Measurements from ENCODE around the gene CCL25.
"Not testable (repeated sequence)": the region's sequence is repeated elsewhere in the genome, so short reads cannot be mapped to it uniquely, and the experiment has no call there.

Gene CCL25

GRCh38 chr19:8096071-8096470 lies 43.5 kb downstream of the CCL25 start:
- DNase-seq (ENCODE audit: low read depth, low spot score): no peak
- TF ChIP-seq, protein P1, sequence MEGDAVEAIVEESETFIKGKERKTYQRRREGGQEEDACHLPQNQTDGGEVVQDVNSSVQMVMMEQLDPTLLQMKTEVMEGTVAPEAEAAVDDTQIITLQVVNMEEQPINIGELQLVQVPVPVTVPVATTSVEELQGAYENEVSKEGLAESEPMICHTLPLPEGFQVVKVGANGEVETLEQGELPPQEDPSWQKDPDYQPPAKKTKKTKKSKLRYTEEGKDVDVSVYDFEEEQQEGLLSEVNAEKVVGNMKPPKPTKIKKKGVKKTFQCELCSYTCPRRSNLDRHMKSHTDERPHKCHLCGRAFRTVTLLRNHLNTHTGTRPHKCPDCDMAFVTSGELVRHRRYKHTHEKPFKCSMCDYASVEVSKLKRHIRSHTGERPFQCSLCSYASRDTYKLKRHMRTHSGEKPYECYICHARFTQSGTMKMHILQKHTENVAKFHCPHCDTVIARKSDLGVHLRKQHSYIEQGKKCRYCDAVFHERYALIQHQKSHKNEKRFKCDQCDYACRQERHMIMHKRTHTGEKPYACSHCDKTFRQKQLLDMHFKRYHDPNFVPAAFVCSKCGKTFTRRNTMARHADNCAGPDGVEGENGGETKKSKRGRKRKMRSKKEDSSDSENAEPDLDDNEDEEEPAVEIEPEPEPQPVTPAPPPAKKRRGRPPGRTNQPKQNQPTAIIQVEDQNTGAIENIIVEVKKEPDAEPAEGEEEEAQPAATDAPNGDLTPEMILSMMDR (IDR thresholded peaks at IDR 0.05; ENCODE audit: insufficient read depth, low read length, missing control alignments): no peak
- H3K4me3 ChIP-seq (ENCODE audit: low read depth, low read length): no peak overlapping the region
- ChIA-PET CTCF (no interaction called here), POLR2A (no interaction called here)

DNA sequence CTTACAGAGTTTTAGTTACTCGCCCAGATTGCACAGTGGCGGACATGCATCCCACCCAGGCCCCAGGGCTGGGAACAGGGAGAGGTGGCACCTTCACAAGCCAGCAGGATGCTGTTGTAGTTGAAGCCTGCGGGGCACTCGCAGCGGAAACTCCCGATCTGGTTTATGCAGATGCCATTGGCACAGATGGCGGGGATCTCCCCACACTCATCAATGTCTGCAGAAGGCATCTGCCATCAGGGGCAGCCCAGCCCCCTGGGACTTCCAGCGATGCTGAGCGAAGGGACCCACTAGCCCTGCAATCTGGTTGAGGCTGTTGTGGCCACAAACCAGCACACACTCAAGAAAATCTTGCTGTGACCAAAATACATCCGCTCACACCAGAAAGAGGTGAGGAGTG lies 44.6 kb downstream of the CCL25 start:
- TF ChIP-seq, protein P1 (IDR thresholded peaks at IDR 0.05; ENCODE audit: insufficient read depth, low read length, missing control alignments): no peak
- ChIA-PET POLR2A (no interaction called here), CTCF (no interaction called here)
- no peak overlapping the region for H3K4me3 ChIP-seq (ENCODE audit: low read depth, low read length)
- DNase-seq (ENCODE audit: low read depth, low spot score): no peak

DNA sequence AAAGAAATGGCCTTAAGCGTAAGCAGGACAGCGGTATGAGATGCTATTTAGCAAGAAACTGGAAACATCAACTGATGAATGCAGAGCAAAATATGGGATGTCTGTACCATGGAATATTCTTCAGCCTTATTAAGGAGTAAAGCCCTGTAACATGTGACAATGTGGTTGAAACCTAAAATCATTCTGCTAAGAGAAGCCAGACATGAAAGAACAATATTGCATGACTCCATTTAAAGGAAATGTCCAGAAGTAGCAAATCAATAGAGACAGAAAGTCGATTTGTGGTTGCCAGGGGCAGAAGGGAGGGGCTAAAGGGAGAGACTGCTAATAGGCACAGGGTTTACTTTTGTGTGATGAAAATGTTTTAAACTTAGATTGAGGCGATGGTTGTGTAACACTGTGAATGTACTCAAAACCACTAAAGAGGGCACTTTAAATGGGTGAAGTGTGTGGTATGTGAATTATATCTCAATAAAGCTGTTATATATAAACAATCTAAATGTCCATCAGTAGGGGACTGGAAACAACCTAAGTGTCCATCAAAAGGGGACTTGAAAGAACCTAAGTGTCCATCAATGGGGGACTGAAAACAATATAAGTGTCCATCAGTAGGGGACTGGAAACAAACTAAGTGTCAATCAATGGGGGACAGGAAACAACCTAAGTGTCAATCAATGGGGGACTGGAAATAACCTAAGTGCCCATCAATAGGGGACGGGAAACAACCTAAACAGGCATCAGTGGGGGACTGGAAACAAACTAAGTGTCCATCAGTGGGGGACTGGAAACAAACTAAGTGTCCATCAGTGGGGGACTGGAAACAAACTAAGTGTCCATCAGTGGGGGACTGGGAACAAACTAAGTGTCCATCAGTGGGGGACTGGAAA lies 45.4 kb downstream of the CCL25 start:
- TF ChIP-seq, protein P1 (IDR thresholded peaks at IDR 0.05; ENCODE audit: insufficient read depth, low read length, missing control alignments): no peak
- no peak for DNase-seq (ENCODE audit: low read depth, low spot score)
- CTCF ChIA-PET: no interaction called here
- POLR2A ChIA-PET: no interaction called here
- no peak overlapping the region for H3K4me3 ChIP-seq (ENCODE audit: low read depth, low read length)

DNA sequence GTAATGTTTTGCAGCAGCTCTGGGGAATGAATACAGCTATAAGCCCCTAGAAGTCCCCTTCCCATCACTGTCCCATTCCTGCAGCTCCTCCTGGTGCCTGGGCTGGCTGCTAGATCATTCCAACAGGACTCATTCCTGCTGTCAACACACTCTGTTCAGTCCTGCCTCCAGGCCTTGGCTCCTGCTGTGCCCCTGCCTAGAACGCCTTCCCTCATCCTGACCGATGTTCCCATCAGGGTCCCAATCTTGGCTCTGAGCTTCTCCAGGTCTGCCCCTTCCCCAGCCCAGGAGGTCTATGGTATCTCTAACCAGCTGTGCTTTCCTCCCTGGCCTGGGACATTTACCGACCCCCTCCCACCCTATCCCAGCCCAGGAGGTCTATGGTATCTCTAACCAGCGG lies 48.8 kb downstream of the CCL25 start:
- POLR2A ChIA-PET: no interaction called here
- TF ChIP-seq, protein P1 (IDR thresholded peaks at IDR 0.05; ENCODE audit: insufficient read depth, low read length, missing control alignments): no peak
- CTCF ChIA-PET: interaction anchor here (1.2 kb wide), 1 partner anchor 99 kb away, joined by 3 read pairs; no protein-coding TSS in a partner anchor
- DNase-seq (ENCODE audit: low read depth, low spot score): no peak
- H3K4me3 ChIP-seq (ENCODE audit: low read depth, low read length): no peak overlapping the region

GRCh38 chr19:8101910-8102309 lies 49.4 kb downstream of the CCL25 start:
- POLR2A ChIA-PET: not testable (repeated sequence)

GRCh38 chr19:8105471-8105870 lies 52.9 kb downstream of the CCL25 start:
- CTCF ChIA-PET: no interaction called here
- TF ChIP-seq, protein P1 (IDR thresholded peaks at IDR 0.05; ENCODE audit: insufficient read depth, low read length, missing control alignments): no peak
- POLR2A ChIA-PET: no interaction called here
- no peak for DNase-seq (ENCODE audit: low read depth, low spot score)
- H3K4me3 ChIP-seq (ENCODE audit: low read depth, low read length): no peak overlapping the region

More at GRCh38 chr19:8101910-8102309, 49.4 kb downstream of the CCL25 start:
- DNase-seq (ENCODE audit: low read depth, low spot score); H3K4me3 ChIP-seq (ENCODE audit: low read depth, low read length): not testable (repeated sequence)
- CTCF ChIA-PET: interaction anchor here (1.2 kb wide), 1 partner anchor 100 kb away, joined by 3 read pairs; no protein-coding TSS in a partner anchor

Measured in AG04449 (cell line).